Measurements from ENCODE around the gene MLLT3.

The MLLT3 gene

GRCh38 chr9:20382460-20383071 is 239.7 kb downstream of the MLLT3 start:
- no peak overlapping the region for H3K9ac ChIP-seq (ENCODE audit: low read length)
- peak; percentile 24 for DNase-seq
- 0 out of 2 replicates have a peak, but pooled peaks cover 5% of the 10 kb centered on the region for H3K4me1 ChIP-seq (ENCODE audit: low read length)
- H3K9me3 ChIP-seq (replicated peaks; ENCODE audit: insufficient read depth, low read length), result no peaks in the 10 kb centered on the region
- no peaks in the 10 kb centered on the region; the same call in 1 of the 2 replicates for H3K36me3 ChIP-seq (replicated peaks; ENCODE audit: insufficient read depth, low read length)
- H3K79me2 ChIP-seq (ENCODE audit: low read length), result no peaks in the 10 kb centered on the region
- H4K20me1 ChIP-seq (ENCODE audit: insufficient read depth, low read length), result no peaks in the 10 kb centered on the region
- no peaks in the 10 kb centered on the region for H3F3A ChIP-seq (ENCODE audit: insufficient read depth, low read length)
- H3K9me2 ChIP-seq (replicated peaks; ENCODE audit: insufficient read depth, low read length), result no peaks in the 10 kb centered on the region
- no peak overlapping the region; the same call in 1 of the 2 replicates for H3K27ac ChIP-seq (ENCODE audit: low read length)
- no peaks in the 10 kb centered on the region for H3K27me3 ChIP-seq (replicated peaks; ENCODE audit: insufficient read depth, low read length)
- no peak overlapping the region for H3K4me2 ChIP-seq (ENCODE audit: low read depth, low read length)
- TF ChIP-seq CTCF (IDR thresholded peaks at IDR 0.05; ENCODE audit: low read length), result no peak
- TF ChIP-seq EZH2phosphoT487 (IDR thresholded peaks at IDR 0.05; ENCODE audit: low read length), result no peak
- TF ChIP-seq EZH2 (optimal IDR thresholded peaks at IDR 0.05; ENCODE audit: low read depth, low read length), result no peak
- no peak overlapping the region for H3K4me3 ChIP-seq (ENCODE audit: low read length)
- no peak overlapping the region for H2AFZ ChIP-seq (ENCODE audit: low read length)

- DNase-seq, result no peak
Measured at GRCh38 chr9:20380546-20380945, 241.8 kb downstream of the MLLT3 start.

GRCh38 chr9:20379804-20380225 is 242.5 kb downstream of the MLLT3 start:
- Histone ChIP-seq H3K9me3 (replicated peaks; ENCODE audit: insufficient read depth, low read length) (no peaks in the 10 kb centered on the region), H3K36me3 (replicated peaks; ENCODE audit: insufficient read depth, low read length) (no peaks in the 10 kb centered on the region; the same call in 1 of the 2 replicates), H3K9ac (ENCODE audit: low read length) (no peak overlapping the region), H3F3A (ENCODE audit: insufficient read depth, low read length) (no peaks in the 10 kb centered on the region), H3K4me1 (ENCODE audit: low read length) (0 out of 2 replicates have a peak, but pooled peaks cover 5% of the 10 kb centered on the region), H3K27me3 (replicated peaks; ENCODE audit: insufficient read depth, low read length) (no peaks in the 10 kb centered on the region), H4K20me1 (ENCODE audit: insufficient read depth, low read length) (no peaks in the 10 kb centered on the region), H2AFZ (ENCODE audit: low read length) (no peak overlapping the region), H3K9me2 (replicated peaks; ENCODE audit: insufficient read depth, low read length) (no peaks in the 10 kb centered on the region), H3K4me2 (ENCODE audit: low read depth, low read length) (no peak overlapping the region), H3K27ac (ENCODE audit: low read length) (no peak overlapping the region), H3K4me3 (ENCODE audit: low read length) (no peak overlapping the region), H3K79me2 (ENCODE audit: low read length) (no peaks in the 10 kb centered on the region)
- no peak for TF ChIP-seq EZH2phosphoT487 (IDR thresholded peaks at IDR 0.05; ENCODE audit: low read length)
- no peak for TF ChIP-seq EZH2 (optimal IDR thresholded peaks at IDR 0.05; ENCODE audit: low read depth, low read length)
- no peak for TF ChIP-seq CTCF (IDR thresholded peaks at IDR 0.05; ENCODE audit: low read length)
- DNase-seq, result no peak

More at GRCh38 chr9:20380546-20380945, 241.8 kb downstream of the MLLT3 start:
- Histone ChIP-seq H4K20me1 (ENCODE audit: insufficient read depth, low read length) (no peaks in the 10 kb centered on the region), H3F3A (ENCODE audit: insufficient read depth, low read length) (no peaks in the 10 kb centered on the region), H3K4me1 (ENCODE audit: low read length) (0 out of 2 replicates have a peak, but pooled peaks cover 5% of the 10 kb centered on the region), H3K36me3 (replicated peaks; ENCODE audit: insufficient read depth, low read length) (no peaks in the 10 kb centered on the region; the same call in 1 of the 2 replicates), H3K27ac (ENCODE audit: low read length) (no peak overlapping the region), H3K79me2 (ENCODE audit: low read length) (no peaks in the 10 kb centered on the region), H3K27me3 (replicated peaks; ENCODE audit: insufficient read depth, low read length) (no peaks in the 10 kb centered on the region), H3K9me3 (replicated peaks; ENCODE audit: insufficient read depth, low read length) (no peaks in the 10 kb centered on the region), H2AFZ (ENCODE audit: low read length) (no peak overlapping the region), H3K4me3 (ENCODE audit: low read length) (no peak overlapping the region), H3K9me2 (replicated peaks; ENCODE audit: insufficient read depth, low read length) (no peaks in the 10 kb centered on the region), H3K9ac (ENCODE audit: low read length) (no peak overlapping the region), H3K4me2 (ENCODE audit: low read depth, low read length) (no peak overlapping the region)
- no peak for TF ChIP-seq CTCF (IDR thresholded peaks at IDR 0.05; ENCODE audit: low read length)
- TF ChIP-seq EZH2phosphoT487 (IDR thresholded peaks at IDR 0.05; ENCODE audit: low read length), result no peak
- no peak for TF ChIP-seq EZH2 (optimal IDR thresholded peaks at IDR 0.05; ENCODE audit: low read depth, low read length)

Measured in MM.1S (cell line).